Brain microvascular endothelial cell (primary cell): ENCODE results near the gene ADI1.

Experiments used
- DNase-seq: peaks from one replicate; pipeline ENCODE4 v3.0.0-alpha.2; 2020
- H3K27ac ChIP-seq: fragments of 250-450 bp; sonication (Bioruptor Pico); 2 replicates; pipeline ENCODE4 v1.5.1; 2020; ENCODE audit warnings: mild to moderate bottlenecking, moderate library complexity
- H3K27me3 ChIP-seq: fragments of 250-450 bp; sonication (Bioruptor Pico); replicated peaks from 2 replicates; pipeline ENCODE4 v1.5.1; 2020; ENCODE audit warnings: mild to moderate bottlenecking
- H3K36me3 ChIP-seq: fragments of 250-450 bp; sonication (Bioruptor Pico); replicated peaks from 2 replicates; pipeline ENCODE4 v1.5.1; 2020; ENCODE audit warnings: mild to moderate bottlenecking
- H3K4me3 ChIP-seq: 2 replicates; pipeline ENCODE4 v1.5.1; 2011; ENCODE audit warnings: low read depth, mild to moderate bottlenecking, control low read depth, low read length, moderate library complexity
- in situ Hi-C: cut with HindIII; loops from 2 replicates; pipeline ENCODE4 v1.10.0; 2017; ENCODE audit warnings: low sequenced_read_pairs, low pct_ligation_motif_present
- TF ChIP-seq, protein P1 (sequence below): IDR thresholded peaks from 2 replicates; pipeline ENCODE4 v1.5.1; 2011; ENCODE audit warnings: low read depth, mild to moderate bottlenecking, moderate library complexity, low read length, control low read depth, inconsistent platforms; ENCODE audit errors: missing control alignments

The ADI1 gene

DNA sequence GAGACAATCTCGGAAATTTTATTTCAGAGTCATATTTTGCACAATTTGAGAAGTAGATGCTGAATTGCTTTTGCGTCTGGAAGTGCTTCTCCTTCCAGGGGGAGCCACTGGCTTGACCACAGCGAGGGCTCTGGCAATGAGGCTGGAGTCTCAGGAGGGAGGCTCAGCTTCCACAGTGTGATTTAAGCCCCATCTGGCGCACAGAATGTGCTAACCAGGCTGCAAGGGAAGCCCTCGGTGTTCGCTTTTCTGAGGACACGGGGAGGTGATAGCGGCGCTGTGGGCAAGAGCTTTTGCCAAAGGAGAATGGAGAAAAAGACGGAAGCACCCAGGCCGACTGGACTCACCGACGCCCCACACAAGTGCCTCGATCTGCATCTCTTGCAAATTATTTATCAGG, 52.4 kb downstream of the ADI1 start:
- TF ChIP-seq, protein P1, sequence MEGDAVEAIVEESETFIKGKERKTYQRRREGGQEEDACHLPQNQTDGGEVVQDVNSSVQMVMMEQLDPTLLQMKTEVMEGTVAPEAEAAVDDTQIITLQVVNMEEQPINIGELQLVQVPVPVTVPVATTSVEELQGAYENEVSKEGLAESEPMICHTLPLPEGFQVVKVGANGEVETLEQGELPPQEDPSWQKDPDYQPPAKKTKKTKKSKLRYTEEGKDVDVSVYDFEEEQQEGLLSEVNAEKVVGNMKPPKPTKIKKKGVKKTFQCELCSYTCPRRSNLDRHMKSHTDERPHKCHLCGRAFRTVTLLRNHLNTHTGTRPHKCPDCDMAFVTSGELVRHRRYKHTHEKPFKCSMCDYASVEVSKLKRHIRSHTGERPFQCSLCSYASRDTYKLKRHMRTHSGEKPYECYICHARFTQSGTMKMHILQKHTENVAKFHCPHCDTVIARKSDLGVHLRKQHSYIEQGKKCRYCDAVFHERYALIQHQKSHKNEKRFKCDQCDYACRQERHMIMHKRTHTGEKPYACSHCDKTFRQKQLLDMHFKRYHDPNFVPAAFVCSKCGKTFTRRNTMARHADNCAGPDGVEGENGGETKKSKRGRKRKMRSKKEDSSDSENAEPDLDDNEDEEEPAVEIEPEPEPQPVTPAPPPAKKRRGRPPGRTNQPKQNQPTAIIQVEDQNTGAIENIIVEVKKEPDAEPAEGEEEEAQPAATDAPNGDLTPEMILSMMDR, result no peak
- Histone ChIP-seq H3K4me3 (no peak overlapping the region), H3K36me3 (peaks cover 10% of the 10 kb centered on the region), H3K27ac (no peak overlapping the region), H3K27me3 (no peaks in the 10 kb centered on the region)
- no peak for DNase-seq
- in situ Hi-C loops, result no loop called here

DNA sequence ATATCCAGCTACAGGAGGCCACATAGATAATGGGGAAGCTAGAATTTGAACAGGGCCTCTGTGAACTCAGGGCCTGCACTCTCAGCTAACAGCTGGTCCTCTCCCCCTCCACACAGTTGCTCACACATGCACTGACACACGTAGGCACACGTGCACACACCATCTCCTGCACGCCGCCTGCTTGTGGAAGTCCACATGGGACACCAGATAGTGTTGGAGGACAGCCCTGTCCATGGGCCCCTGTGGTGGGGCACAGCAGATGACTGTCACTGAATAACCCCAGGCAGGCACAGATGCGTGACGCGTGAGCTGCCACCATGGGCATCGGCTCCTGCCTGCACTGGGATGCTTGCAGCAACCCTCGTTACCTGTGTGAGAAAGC, 52.9 kb downstream of the ADI1 start:
- TF ChIP-seq, protein P1, result no peak
- in situ Hi-C loops, result no loop called here
- Histone ChIP-seq H3K27me3 (no peaks in the 10 kb centered on the region), H3K36me3 (peaks cover 10% of the 10 kb centered on the region), H3K27ac (peak overlapping the region; percentile 85), H3K4me3 (no peak overlapping the region)
- no peak for DNase-seq

DNA sequence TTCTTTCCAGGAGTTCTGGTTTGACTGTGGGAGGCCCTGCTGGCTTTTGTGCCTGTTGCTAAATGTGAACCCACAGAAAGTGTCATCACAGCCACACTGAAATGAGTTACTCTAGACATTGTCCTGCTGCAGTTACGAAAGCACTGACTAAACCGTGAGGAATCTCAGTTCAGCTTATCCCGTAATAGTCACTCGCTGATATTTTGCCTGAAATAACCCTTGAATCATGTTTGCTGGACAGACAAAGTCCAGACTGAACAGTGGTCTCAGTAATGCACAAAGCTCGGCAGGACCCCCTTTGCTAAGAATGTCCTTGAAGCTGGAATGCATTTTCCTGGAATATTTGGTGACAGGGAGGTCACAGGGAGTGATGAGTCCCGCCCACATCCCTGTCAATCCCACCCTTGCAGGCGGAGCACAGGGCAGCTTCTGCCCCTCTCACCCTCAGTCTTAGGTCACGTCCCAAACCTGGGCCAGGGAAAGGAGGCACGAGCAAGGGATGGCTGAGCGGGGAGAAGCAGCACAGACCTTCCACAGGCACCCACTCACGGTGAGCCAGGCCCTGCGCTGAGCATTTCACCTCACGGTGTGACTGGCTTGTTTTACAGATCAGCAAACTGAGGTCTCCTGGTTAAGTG, 53.4 kb downstream of the ADI1 start:
- TF ChIP-seq, protein P1, result no peak
- H3K27ac ChIP-seq, result peak overlapping the region; percentile 85
- peak; percentile 95 for DNase-seq
- H3K36me3 ChIP-seq, result peaks cover 10% of the 10 kb centered on the region
- H3K4me3 ChIP-seq, result no peak overlapping the region
- in situ Hi-C loops, result no loop called here
- no peaks in the 10 kb centered on the region for H3K27me3 ChIP-seq

DNA sequence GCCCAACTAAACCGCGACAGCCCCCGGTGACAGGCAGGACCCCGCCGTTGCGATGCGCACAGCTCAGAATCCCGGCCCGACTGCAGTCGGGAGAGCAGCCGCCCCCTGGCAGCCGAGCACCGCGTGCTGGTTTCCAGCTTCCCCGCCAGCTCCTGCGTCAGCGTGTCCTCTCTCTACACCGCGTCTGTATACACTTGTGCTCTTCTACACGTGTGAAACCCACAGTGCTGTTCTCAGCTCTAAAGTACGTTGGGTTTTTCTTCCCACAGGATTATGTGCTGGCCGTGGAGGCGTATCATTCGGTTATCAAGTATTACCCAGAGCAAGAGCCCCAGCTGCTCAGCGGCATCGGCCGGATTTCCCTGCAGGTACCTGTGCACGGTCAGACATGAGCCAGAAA, 54.0 kb downstream of the ADI1 start:
- H3K27me3 ChIP-seq, result no peaks in the 10 kb centered on the region
- DNase-seq, result no peak

DNA sequence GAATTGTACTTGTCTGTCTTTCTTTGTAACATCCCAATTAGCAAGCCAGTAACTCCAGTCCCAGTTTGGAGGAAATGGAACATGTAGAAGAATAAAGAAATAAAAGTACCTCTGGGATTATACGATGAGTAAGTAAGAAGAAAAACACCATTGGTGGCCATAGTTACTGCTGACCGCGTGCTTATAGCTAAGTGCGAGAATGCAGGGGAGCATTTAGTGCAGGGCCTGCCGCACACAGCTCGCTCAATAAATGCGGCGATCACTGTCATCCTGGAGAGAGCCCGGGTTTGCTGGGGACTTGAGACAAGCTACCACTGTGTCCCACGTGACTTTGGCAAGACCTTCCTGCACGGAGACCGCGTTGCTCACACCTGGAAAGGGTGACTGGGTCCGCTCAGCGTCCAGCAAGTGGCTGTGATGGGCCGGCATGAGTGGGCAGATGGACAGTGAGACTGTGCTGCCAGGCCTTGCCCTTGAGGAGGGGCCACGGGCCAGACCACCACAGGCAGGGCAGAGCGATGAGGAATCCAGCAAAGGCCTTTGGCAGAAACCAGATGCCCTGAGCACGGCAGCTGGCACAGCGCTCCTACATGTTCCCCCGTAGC, 54.8 kb downstream of the ADI1 start:
- Histone ChIP-seq H3K27ac (no peak overlapping the region), H3K27me3 (no peaks in the 10 kb centered on the region), H3K36me3 (peaks cover 6% of the 10 kb centered on the region), H3K4me3 (no peak overlapping the region)
- TF ChIP-seq, protein P1, result no peak
- no peak for DNase-seq
- in situ Hi-C loops, result no loop called here

More for the DNA sequence above, 54.0 kb downstream of the ADI1 start:
- in situ Hi-C loops, result no loop called here
- peaks cover 8% of the 10 kb centered on the region for H3K36me3 ChIP-seq
- no peak overlapping the region for H3K4me3 ChIP-seq
- TF ChIP-seq, protein P1, result no peak
- peak overlapping the region; percentile 85 for H3K27ac ChIP-seq

DNA sequence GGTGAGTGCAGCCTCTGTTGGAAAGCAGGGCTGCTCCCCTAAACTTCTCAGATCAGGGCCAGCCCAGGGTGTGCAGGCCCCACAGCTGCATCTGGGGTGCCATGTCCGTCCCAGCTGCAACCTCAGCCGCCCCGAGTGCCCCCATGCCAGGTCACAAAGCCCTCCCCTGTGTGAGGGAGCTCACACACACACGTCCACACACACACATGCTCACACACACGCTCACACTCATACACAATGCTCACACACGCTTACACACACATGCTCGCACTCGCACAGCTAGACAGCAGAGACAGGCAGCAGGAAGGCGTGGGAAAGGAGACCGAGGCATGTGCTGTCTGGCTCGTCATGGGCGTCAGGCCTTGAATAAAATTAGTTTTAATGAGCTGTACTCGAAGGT, 55.4 kb downstream of the ADI1 start:
- H3K27ac ChIP-seq, result no peak overlapping the region
- in situ Hi-C loops, result no loop called here
- H3K36me3 ChIP-seq, result peaks cover 3% of the 10 kb centered on the region
- TF ChIP-seq, protein P1, result no peak
- no peaks in the 10 kb centered on the region for H3K27me3 ChIP-seq
- no peak overlapping the region for H3K4me3 ChIP-seq
- DNase-seq, result no peak
